Measurements from ENCODE around the gene CXADR.

Gene CXADR

GRCh38 chr21:17580319-17580718 is 67.5 kb downstream of the CXADR start:
- Histone ChIP-seq H3K4me3 (replicated peaks; ENCODE audit: insufficient read depth, low read length) (no peak overlapping the region), H3K27me3 (ENCODE audit: insufficient read depth, poor library complexity, severe bottlenecking) (no peaks in the 10 kb centered on the region), H3K27ac (replicated peaks) (no peak overlapping the region)
- TF ChIP-seq GABPA (IDR thresholded peaks at IDR 0.05; ENCODE audit: low read depth) (no peak), POLR2AphosphoS5 (IDR thresholded peaks at IDR 0.05; ENCODE audit: low read depth) (no peak), SPI1 (IDR thresholded peaks at IDR 0.05; ENCODE audit: borderline replicate concordance, low read depth) (no peak)
- TF ChIP-seq, protein P1, sequence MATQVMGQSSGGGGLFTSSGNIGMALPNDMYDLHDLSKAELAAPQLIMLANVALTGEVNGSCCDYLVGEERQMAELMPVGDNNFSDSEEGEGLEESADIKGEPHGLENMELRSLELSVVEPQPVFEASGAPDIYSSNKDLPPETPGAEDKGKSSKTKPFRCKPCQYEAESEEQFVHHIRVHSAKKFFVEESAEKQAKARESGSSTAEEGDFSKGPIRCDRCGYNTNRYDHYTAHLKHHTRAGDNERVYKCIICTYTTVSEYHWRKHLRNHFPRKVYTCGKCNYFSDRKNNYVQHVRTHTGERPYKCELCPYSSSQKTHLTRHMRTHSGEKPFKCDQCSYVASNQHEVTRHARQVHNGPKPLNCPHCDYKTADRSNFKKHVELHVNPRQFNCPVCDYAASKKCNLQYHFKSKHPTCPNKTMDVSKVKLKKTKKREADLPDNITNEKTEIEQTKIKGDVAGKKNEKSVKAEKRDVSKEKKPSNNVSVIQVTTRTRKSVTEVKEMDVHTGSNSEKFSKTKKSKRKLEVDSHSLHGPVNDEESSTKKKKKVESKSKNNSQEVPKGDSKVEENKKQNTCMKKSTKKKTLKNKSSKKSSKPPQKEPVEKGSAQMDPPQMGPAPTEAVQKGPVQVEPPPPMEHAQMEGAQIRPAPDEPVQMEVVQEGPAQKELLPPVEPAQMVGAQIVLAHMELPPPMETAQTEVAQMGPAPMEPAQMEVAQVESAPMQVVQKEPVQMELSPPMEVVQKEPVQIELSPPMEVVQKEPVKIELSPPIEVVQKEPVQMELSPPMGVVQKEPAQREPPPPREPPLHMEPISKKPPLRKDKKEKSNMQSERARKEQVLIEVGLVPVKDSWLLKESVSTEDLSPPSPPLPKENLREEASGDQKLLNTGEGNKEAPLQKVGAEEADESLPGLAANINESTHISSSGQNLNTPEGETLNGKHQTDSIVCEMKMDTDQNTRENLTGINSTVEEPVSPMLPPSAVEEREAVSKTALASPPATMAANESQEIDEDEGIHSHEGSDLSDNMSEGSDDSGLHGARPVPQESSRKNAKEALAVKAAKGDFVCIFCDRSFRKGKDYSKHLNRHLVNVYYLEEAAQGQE (IDR thresholded peaks at IDR 0.05; ENCODE audit: insufficient replicate concordance, low read depth): no peak
- TF ChIP-seq, protein P2, sequence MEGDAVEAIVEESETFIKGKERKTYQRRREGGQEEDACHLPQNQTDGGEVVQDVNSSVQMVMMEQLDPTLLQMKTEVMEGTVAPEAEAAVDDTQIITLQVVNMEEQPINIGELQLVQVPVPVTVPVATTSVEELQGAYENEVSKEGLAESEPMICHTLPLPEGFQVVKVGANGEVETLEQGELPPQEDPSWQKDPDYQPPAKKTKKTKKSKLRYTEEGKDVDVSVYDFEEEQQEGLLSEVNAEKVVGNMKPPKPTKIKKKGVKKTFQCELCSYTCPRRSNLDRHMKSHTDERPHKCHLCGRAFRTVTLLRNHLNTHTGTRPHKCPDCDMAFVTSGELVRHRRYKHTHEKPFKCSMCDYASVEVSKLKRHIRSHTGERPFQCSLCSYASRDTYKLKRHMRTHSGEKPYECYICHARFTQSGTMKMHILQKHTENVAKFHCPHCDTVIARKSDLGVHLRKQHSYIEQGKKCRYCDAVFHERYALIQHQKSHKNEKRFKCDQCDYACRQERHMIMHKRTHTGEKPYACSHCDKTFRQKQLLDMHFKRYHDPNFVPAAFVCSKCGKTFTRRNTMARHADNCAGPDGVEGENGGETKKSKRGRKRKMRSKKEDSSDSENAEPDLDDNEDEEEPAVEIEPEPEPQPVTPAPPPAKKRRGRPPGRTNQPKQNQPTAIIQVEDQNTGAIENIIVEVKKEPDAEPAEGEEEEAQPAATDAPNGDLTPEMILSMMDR (IDR thresholded peaks at IDR 0.05; ENCODE audit: insufficient read depth, low read length): no peak
- DNase-seq (ENCODE audit: low read depth in 1 of 2, low spot score in 1 of 2): no peak

GRCh38 chr21:17583898-17584297 is 71.1 kb downstream of the CXADR start:
- DNase-seq (ENCODE audit: low read depth in 1 of 2, low spot score in 1 of 2): no peak
- Histone ChIP-seq H3K27ac (replicated peaks) (no peak overlapping the region), H3K27me3 (ENCODE audit: insufficient read depth, poor library complexity, severe bottlenecking) (no peaks in the 10 kb centered on the region), H3K4me3 (replicated peaks; ENCODE audit: insufficient read depth, low read length) (no peak overlapping the region)
- TF ChIP-seq SPI1 (IDR thresholded peaks at IDR 0.05; ENCODE audit: borderline replicate concordance, low read depth) (no peak), POLR2AphosphoS5 (IDR thresholded peaks at IDR 0.05; ENCODE audit: low read depth) (no peak), GABPA (IDR thresholded peaks at IDR 0.05; ENCODE audit: low read depth) (no peak)
- TF ChIP-seq, protein P2 (IDR thresholded peaks at IDR 0.05; ENCODE audit: insufficient read depth, low read length): no peak
- TF ChIP-seq, protein P1 (IDR thresholded peaks at IDR 0.05; ENCODE audit: insufficient replicate concordance, low read depth): no peak

DNA sequence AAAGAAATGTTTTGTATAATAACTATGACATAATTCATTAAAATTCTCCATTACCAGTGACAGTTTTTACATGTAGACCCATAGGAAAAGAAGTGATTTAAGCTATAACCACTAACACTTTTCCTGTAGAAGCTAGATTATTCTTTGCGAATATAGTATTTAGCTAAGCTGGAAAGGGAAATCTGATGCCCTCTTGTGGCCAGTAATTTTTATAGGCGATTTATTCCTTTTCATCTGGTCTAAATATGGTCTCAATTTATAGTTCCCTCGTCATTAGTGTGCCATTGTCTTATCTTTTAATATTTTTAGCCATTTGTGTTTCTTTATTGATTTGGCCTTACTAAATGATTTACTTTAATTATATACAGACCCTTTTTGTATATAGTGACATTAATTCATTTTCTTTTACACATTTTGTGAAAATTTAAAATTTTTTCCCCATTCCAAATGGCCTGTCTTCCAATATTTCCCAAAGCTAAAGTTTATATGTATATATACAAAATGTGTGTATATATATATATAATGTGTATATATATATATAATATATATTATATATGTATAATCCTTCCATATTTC is 73.1 kb downstream of the CXADR start:
- H3K27ac ChIP-seq (replicated peaks): no peak overlapping the region
- TF ChIP-seq, protein P1 (IDR thresholded peaks at IDR 0.05; ENCODE audit: insufficient replicate concordance, low read depth): no peak
- TF ChIP-seq, protein P2 (IDR thresholded peaks at IDR 0.05; ENCODE audit: insufficient read depth, low read length): peak; percentile 23
- no peak overlapping the region for H3K4me3 ChIP-seq (replicated peaks; ENCODE audit: insufficient read depth, low read length)
- H3K27me3 ChIP-seq (ENCODE audit: insufficient read depth, poor library complexity, severe bottlenecking): no peaks in the 10 kb centered on the region
- peak in 1 of 2 experiments; percentile 2 for DNase-seq (ENCODE audit: low read depth in 1 of 2, low spot score in 1 of 2)

Data from HL-60 (cell line).